Ishikawa (cell line): ENCODE results near the gene TMEM221.

Experiments used
- CEBPB ChIP-seq: IDR thresholded peaks from 2 replicates; pipeline ENCODE4 v1.6.1; 2012
- CREB1 ChIP-seq: IDR thresholded peaks from 2 replicates; pipeline ENCODE4 v1.6.1; 2012; ENCODE audit warnings: low read depth
- EGR1 ChIP-seq: IDR thresholded peaks from 2 replicates; pipeline ENCODE4 v1.6.1; 2012
- EP300 ChIP-seq: IDR thresholded peaks from 2 replicates; pipeline ENCODE4 v1.6.1; 2012; ENCODE audit warnings: borderline replicate concordance
- MAX ChIP-seq: IDR thresholded peaks from 2 replicates; pipeline ENCODE4 v1.6.1; 2012
- RAD21 ChIP-seq: IDR thresholded peaks from 2 replicates; pipeline ENCODE4 v1.6.1; 2012; ENCODE audit warnings: low read depth
- TAF1 ChIP-seq: IDR thresholded peaks from 2 replicates; pipeline ENCODE4 v1.6.1; 2012; ENCODE audit warnings: low read depth, mild to moderate bottlenecking
- TEAD4 ChIP-seq: IDR thresholded peaks from 2 replicates; pipeline ENCODE4 v1.6.1; 2012
- YY1 ChIP-seq: IDR thresholded peaks from 2 replicates; pipeline ENCODE4 v1.6.1; 2012; ENCODE audit warnings: low read depth

- TF ChIP-seq YY1 (no peak), RAD21 (no peak), EP300 (no peak), TEAD4 (no peak), CREB1 (no peak), TAF1 (no peak), CEBPB (no peak), MAX (no peak), EGR1 (no peak)
Observed at GRCh38 chr19:17471410-17472125, 23.1 kb upstream of the TMEM221 start.
